ENCODE data around the gene PPP1R7. TPM values are rescaled to one million over a fixed set of nuclear protein-coding genes. Genes with fewer than 3 reads are reported as not detected.

PPP1R7 gene
- total RNA-seq, 2 experiments from 2014 or later = 36.4 to 38.2 TPM

DNA sequence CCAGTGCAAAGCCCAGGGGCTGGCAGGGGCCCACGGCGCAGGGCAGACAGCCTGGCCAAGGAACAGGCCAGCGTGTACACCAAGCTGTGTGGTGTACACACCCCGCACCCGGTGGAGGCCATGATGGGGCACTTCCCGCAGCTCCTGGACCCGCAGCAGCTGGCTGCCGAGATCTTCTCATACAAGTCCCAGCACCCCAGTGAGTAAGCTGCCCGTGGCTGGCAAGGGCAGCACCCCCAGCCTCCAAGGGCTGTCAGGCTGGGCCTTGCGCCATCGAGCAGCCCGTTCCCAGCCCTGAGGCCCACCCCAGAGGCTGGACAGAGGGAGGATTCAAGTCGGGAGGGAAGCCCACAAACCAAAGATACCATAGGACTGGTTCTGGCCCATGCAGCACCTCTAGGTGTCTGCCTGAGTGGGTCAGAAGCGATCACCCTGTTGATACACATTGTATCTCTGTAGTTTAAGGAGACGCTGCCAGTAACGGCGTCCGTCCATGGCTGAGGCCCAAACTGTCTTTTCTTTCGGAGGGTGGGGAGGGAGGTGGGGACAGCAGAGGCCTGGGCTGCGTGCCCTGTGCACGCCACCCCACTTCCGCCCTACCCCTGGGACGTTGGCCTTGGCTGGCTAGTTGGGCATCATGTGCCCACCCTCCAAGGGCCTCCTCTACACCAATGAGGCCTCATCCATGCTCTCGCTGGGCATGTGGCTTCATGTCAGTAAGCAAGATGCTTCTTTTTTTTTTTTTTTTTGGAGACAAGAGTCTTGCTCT is 31.3 kb upstream of the PPP1R7 start:
- Mint-ChIP-seq H3K4me3 (no peak overlapping the region), H3K9me3 (peaks cover 2% of the 10 kb centered on the region), H3K36me3 (ENCODE audit: low read depth) (peaks cover 69% of the 10 kb centered on the region), H3K4me1 (ENCODE audit: low read depth) (peaks cover 14% of the 10 kb centered on the region), H3K27me3 (no peaks in the 10 kb centered on the region), H3K27ac (no peak overlapping the region)
- peaks cover 45% of the 10 kb centered on the region for H3K36me3 ChIP-seq (ENCODE audit: insufficient read depth, low read length)
- intact Hi-C loops (cut with DNase I, micrococcal nuclease) = no loop called here
- H3K4me1 ChIP-seq (ENCODE audit: insufficient read depth, low read length) = peaks cover 6% of the 10 kb centered on the region
- POLR2A ChIA-PET = interaction anchor here (1.1 kb wide), 1 partner anchor 10 kb away, joined by 3 read pairs; no protein-coding TSS in a partner anchor
- no peak for ATAC-seq (ENCODE audit: poor library complexity)
- CTCF ChIA-PET = no interaction called here
- H3K9me3 ChIP-seq (ENCODE audit: control insufficient read depth in 1 of 2, insufficient read depth in 1 of 2, low read length in 2 of 2) = no peaks in the 10 kb centered on the region
- DNase-seq = no peak
- H3K4me3 ChIP-seq (ENCODE audit: low read length) = no peak overlapping the region
- TF ChIP-seq, protein P1, sequence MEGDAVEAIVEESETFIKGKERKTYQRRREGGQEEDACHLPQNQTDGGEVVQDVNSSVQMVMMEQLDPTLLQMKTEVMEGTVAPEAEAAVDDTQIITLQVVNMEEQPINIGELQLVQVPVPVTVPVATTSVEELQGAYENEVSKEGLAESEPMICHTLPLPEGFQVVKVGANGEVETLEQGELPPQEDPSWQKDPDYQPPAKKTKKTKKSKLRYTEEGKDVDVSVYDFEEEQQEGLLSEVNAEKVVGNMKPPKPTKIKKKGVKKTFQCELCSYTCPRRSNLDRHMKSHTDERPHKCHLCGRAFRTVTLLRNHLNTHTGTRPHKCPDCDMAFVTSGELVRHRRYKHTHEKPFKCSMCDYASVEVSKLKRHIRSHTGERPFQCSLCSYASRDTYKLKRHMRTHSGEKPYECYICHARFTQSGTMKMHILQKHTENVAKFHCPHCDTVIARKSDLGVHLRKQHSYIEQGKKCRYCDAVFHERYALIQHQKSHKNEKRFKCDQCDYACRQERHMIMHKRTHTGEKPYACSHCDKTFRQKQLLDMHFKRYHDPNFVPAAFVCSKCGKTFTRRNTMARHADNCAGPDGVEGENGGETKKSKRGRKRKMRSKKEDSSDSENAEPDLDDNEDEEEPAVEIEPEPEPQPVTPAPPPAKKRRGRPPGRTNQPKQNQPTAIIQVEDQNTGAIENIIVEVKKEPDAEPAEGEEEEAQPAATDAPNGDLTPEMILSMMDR (IDR thresholded peaks at IDR 0.05) = no peak
- no peak overlapping the region for H3K27ac ChIP-seq (ENCODE audit: low read depth in 1 of 2, low read length in 2 of 2)
- no peaks in the 10 kb centered on the region for H3K27me3 ChIP-seq (ENCODE audit: control insufficient read depth in 1 of 2, insufficient read depth in 2 of 2, low read length in 2 of 2)

DNA sequence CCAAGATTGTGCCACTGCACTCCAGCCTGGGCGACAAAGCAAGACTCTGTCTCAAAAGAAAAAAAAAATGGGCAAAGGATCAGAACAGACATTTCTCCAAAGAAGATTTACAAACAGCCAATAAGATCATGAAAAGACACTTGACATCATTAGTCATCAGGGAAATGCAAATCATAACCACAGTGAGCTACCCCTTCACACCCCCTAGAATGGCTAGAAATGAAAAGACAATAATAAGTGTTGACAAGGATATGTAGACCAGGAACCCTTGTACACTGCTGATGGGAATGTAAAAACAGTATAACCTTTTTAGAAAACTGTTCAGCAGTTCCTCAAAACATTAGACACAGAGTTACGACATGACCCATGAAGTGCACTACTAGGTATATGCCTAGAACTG is 29.8 kb upstream of the PPP1R7 start:
- DNase-seq = no peak
- Histone ChIP-seq H3K27me3 (ENCODE audit: control insufficient read depth in 1 of 2, insufficient read depth in 2 of 2, low read length in 2 of 2) (no peaks in the 10 kb centered on the region), H3K4me1 (ENCODE audit: insufficient read depth, low read length) (peaks cover 12% of the 10 kb centered on the region), H3K36me3 (ENCODE audit: insufficient read depth, low read length) (peaks cover 34% of the 10 kb centered on the region), H3K27ac (ENCODE audit: low read depth in 1 of 2, low read length in 2 of 2) (no peak overlapping the region), H3K4me3 (ENCODE audit: low read length) (no peak overlapping the region), H3K9me3 (ENCODE audit: control insufficient read depth in 1 of 2, insufficient read depth in 1 of 2, low read length in 2 of 2) (no peaks in the 10 kb centered on the region)
- Mint-ChIP-seq H3K27ac (no peak overlapping the region), H3K27me3 (no peaks in the 10 kb centered on the region), H3K4me1 (ENCODE audit: low read depth) (peaks cover 18% of the 10 kb centered on the region), H3K4me3 (no peak overlapping the region), H3K9me3 (peaks cover 2% of the 10 kb centered on the region), H3K36me3 (ENCODE audit: low read depth) (peaks cover 57% of the 10 kb centered on the region)
- TF ChIP-seq, protein P1 (IDR thresholded peaks at IDR 0.05) = no peak
- ATAC-seq (ENCODE audit: poor library complexity) = no peak
- ChIA-PET POLR2A (interaction anchor here (0.7 kb wide), 1 partner anchor 18 kb away, joined by 3 read pairs; the partner anchor contains the start of gene MTERF4), CTCF (interaction anchor here (1.2 kb wide), 1 partner anchor 30 kb away, joined by 3 read pairs; the partner anchor contains the start of gene PPP1R7)
- intact Hi-C loops (cut with DNase I, micrococcal nuclease) = no loop called here

DNA sequence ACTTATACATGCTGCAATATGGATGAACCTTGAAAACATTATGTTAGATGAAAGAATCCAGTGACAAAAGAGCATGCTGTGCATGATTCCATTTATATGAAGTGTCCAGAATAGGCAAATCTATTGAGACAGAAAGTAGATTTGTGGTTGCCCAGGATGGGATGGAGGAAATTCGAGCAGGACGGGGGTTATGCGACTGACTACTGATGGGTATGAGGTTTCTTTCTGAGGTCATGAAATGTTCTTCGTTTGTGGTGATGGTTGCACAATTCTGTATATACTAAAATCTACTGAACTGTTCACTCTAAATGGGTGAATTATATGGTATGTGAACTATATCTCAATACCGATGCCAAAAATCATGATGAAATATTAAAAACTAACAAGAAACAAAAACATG is 29.3 kb upstream of the PPP1R7 start:
- intact Hi-C loops (cut with DNase I, micrococcal nuclease) = no loop called here
- Mint-ChIP-seq H3K4me3 (no peak overlapping the region), H3K9me3 (peaks cover 2% of the 10 kb centered on the region), H3K27ac (no peak overlapping the region), H3K4me1 (ENCODE audit: low read depth) (peaks cover 18% of the 10 kb centered on the region), H3K27me3 (no peaks in the 10 kb centered on the region), H3K36me3 (ENCODE audit: low read depth) (peaks cover 56% of the 10 kb centered on the region)
- no peaks in the 10 kb centered on the region for H3K9me3 ChIP-seq (ENCODE audit: control insufficient read depth in 1 of 2, insufficient read depth in 1 of 2, low read length in 2 of 2)
- H3K4me1 ChIP-seq (ENCODE audit: insufficient read depth, low read length) = peaks cover 17% of the 10 kb centered on the region
- H3K36me3 ChIP-seq (ENCODE audit: insufficient read depth, low read length) = peaks cover 30% of the 10 kb centered on the region
- H3K27me3 ChIP-seq (ENCODE audit: control insufficient read depth in 1 of 2, insufficient read depth in 2 of 2, low read length in 2 of 2) = no peaks in the 10 kb centered on the region
- no peak overlapping the region for H3K27ac ChIP-seq (ENCODE audit: low read depth in 1 of 2, low read length in 2 of 2)
- ATAC-seq (ENCODE audit: poor library complexity) = no peak
- TF ChIP-seq, protein P1 (IDR thresholded peaks at IDR 0.05) = no peak
- no peak for DNase-seq
- no peak overlapping the region for H3K4me3 ChIP-seq (ENCODE audit: low read length)
- ChIA-PET POLR2A (interaction anchor here (0.7 to 1.3 kb wide), 3 partner anchors 19 to 28 kb away, joined by 3 to 8 read pairs (median 3); partner anchors contain the start of genes MTERF4 and PASK), CTCF (interaction anchor here (1.2 kb wide), 1 partner anchor 30 kb away, joined by 3 read pairs; the partner anchor contains the start of gene PPP1R7)

Data from CD4-positive, alpha-beta T cell (primary cell).